T47D (cell line): ENCODE data around the gene PPIL4.

Experiments
- DNase-seq, 2 experiments: peaks; one replicate each; pipeline versions ENCODE4 v3.0.0 to v3.0.0-alpha.2; 2011 to 2012; ENCODE audit warnings: low read depth in 1 of 2, low spot score in 1 of 2
- JUND ChIP-seq: IDR thresholded peaks from 2 replicates; pipeline ENCODE4 v1.6.1; 2012; ENCODE audit warnings: low read depth
- in situ Hi-C: cut with HindIII; loops from 2 replicates; pipeline ENCODE4 v1.10.0; 2016; ENCODE audit warnings: low sequenced_read_pairs, low pct_unique_long_range_greater_than_20kb

The PPIL4 gene

GRCh38 chr6:149545754-149546471 lies at the start of gene PPIL4:
Gene PPIL4, minus strand, starts transcription at chr6:149546043. Its CDS starts 38 bp downstream, at chr6:149546005.
- TF ChIP-seq JUND, result no peak
- peak; percentile 26 to 94 for DNase-seq
- in situ Hi-C loops, result no loop called here

- DNase-seq, result no peak
- in situ Hi-C loops, result no loop called here
- TF ChIP-seq JUND, result no peak
Observed at GRCh38 chr6:149593408-149593807, 47.6 kb upstream of the PPIL4 start.

GRCh38 chr6:149592983-149593382 lies 47.1 kb upstream of the PPIL4 start:
- no peak for TF ChIP-seq JUND
- no peak for DNase-seq
- in situ Hi-C loops, result no loop called here

- TF ChIP-seq JUND, result no peak
- no peak for DNase-seq
- in situ Hi-C loops, result no loop called here
Observed at GRCh38 chr6:149586149-149586548, 40.3 kb upstream of the PPIL4 start.

GRCh38 chr6:149581349-149581748 lies 35.5 kb upstream of the PPIL4 start:
- TF ChIP-seq JUND, result no peak
- in situ Hi-C loops, result no loop called here
- no peak for DNase-seq

- TF ChIP-seq JUND, result no peak
- in situ Hi-C loops, result no loop called here
- no peak for DNase-seq
Observed at GRCh38 chr6:149580880-149581279, 35.0 kb upstream of the PPIL4 start.

- no peak for DNase-seq
- no peak for TF ChIP-seq JUND
- in situ Hi-C loops, result no loop called here
Observed at GRCh38 chr6:149567945-149568585, 22.2 kb upstream of the PPIL4 start.

- TF ChIP-seq JUND, result no peak
- in situ Hi-C loops, result no loop called here
- DNase-seq, result no peak
Observed at GRCh38 chr6:149567194-149567586, 21.3 kb upstream of the PPIL4 start.

- TF ChIP-seq JUND, result no peak
- peak; percentile 16 to 57 for DNase-seq
- in situ Hi-C loops, result no loop called here
Observed at GRCh38 chr6:149566410-149567193, 20.8 kb upstream of the PPIL4 start.

- peak; percentile 87 to 96 for DNase-seq
- in situ Hi-C loops, result no loop called here
- no peak for TF ChIP-seq JUND
Observed at GRCh38 chr6:149565527-149566409, 19.9 kb upstream of the PPIL4 start, which contains the start of gene GINM1. Gene GINM1, plus strand, starts transcription at chr6:149566375. Its CDS starts 40 bp downstream, at chr6:149566415.

GRCh38 chr6:149563928-149564325 lies 18.1 kb upstream of the PPIL4 start:
- no peak for TF ChIP-seq JUND

GRCh38 chr6:149563203-149563927 lies 17.5 kb upstream of the PPIL4 start:
- DNase-seq, result no peak
- TF ChIP-seq JUND, result no peak
- in situ Hi-C loops, result no loop called here

More at GRCh38 chr6:149563928-149564325, 18.1 kb upstream of the PPIL4 start:
- DNase-seq, result no peak
- in situ Hi-C loops, result no loop called here
